GM19395 (cell line): ENCODE results near the gene MGLL.
"Not testable (repeated sequence)": the region's sequence is repeated elsewhere in the genome, so short reads cannot be mapped to it uniquely, and the experiment has no call there.

Experiments used
- ATAC-seq: cut with Tn5 transposase; IDR thresholded peaks from one replicate; pipeline ENCODE4 v1.9.1; 2021; ENCODE audit warnings: mild to moderate bottlenecking, moderate library complexity; ENCODE audit not compliant: unreplicated experiment

MGLL gene

DNA sequence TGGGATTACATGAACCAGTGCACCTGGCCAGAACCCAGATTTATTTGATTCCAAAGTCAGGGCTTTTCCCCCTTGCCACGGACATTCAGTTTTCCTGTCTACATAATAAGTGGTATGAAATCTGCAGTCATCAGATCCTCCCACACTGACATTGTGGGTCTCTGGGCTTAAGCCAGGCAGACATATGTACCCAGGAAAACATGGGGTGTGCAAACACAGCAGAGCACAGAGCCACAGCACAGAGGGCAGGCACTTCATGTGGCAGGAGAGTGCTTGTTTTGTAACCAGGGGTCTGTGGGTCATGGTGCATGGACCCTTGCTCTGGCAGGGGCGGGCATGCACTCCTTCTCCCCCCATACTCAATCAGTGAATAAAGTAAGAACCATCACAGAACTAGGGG, 155.6 kb downstream of the MGLL start:
- ATAC-seq, result no peak

DNA sequence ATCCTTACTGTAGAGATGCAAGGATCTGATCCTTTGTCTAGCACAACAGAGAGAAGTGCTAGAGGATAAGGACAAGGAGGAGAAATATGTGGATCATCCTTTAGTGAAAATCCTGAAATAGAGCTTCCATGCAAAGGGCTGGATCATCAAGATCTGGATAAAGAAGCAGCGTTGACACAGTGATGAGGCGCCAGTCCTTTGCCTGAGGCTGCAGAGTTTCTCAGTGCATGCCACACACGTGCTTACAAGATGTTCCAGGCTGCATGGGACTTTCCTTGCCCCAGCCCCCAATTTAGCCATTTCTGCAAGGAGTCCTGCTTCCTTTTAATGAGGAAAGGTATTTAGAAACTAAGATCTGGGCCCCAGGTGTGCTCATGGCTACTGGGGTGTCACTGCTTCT, 156.7 kb downstream of the MGLL start:
- no peak for ATAC-seq

DNA sequence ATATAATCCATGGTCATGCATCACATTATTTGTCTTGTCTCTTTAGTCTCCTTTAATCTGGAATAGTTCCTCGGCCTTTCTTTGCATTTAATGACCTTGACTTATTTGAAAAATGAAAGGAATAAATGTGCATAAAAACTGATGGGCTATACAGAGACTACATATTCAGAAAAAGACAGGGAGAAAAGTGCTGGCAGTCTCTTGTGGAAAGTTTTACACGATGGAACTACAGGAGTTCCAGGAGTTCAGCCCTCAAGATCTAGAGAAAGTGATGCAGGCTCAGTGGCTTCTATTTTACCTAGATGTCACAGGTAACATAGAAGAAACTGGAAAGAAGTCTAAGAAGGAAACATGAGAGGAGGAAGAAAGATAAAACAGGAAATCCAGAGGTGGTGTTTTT, 157.2 kb downstream of the MGLL start:
- ATAC-seq, result no peak

DNA sequence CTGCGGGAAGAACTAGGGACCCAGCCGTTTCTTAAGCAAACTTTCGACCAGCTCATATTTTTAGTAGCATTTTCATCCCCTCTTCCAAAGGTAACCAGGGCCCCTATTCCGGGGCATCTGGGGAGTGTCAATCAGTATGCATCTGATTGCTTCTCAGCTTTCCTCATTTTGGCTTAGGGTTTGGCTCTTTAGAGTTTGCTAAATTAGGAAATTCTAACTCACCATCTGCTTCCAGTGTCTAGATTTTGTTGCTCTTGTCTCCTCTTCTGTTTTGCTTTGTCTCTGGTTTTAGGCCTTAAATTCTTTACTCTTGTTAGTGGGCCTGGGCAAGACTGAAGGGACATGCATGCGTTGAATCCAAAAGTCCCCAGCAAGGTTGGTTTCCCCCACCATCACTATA, 159.2 kb downstream of the MGLL start:
- no peak for ATAC-seq

GRCh38 chr3:127662001-127662469, 160.3 kb downstream of the MGLL start:
- ATAC-seq, result no peak

DNA sequence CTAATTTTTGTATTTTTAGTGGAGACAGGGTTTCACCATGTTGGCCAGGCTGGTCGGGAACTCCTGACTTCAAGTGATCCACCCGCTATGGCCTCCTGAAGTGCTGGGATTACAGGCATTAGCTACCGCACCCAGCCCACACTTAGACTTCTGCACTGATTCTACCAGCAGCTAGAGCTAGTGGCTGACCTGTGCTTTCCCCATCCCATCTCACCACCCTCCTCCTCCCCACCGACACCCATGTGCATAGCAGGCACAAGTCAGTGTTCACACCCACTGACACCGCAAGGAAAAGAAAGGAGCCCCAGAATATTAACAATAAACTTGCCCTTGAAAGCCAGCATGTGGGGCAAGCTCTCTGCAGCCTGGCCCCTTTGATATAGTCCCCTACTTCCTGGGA, 160.7 kb downstream of the MGLL start:
- ATAC-seq, result no peak

GRCh38 chr3:127660621-127661251, 161.6 kb downstream of the MGLL start:
- no peak for ATAC-seq

DNA sequence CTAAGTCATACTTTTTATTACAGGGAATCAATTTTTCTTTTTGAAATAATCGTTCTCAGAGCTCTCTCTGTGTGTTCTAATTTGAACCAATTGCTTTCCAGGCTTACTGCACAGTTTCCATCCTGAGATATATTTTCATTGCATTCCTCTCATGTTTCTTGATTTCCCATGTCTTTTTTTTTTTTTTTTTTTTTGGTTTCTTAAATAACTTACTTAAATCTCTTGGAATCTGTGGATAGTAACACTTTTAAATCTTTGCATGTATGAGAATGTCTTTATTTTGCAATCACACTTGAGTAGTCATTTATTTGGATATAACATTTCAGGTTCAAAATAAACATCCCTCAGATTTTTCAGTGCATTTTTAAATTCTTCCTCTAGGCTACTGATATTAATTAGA, 164.1 kb downstream of the MGLL start:
- no peak for ATAC-seq

DNA sequence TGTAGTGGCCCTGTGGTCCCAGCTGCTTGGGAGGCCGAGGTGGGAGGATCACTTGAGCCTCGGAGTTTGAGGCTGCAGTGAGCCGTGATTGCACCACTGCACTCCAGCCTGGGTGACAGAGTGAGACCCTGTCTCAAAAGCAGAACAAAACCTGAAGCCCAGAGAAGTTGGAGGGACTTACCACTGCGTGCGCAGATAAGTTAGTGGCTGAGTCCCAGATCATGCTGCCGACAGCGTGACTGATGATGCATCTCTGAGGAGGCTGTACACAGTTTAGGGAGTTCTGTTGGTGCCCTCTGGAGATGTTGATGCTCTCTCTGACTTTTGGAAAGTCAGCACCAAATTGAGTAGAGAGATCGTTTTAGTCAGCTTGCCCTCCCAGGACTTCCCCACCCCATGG, 165.4 kb downstream of the MGLL start:
- no peak for ATAC-seq

- no peak for ATAC-seq
Measured at GRCh38 chr3:127655641-127656040, 166.7 kb downstream of the MGLL start.

DNA sequence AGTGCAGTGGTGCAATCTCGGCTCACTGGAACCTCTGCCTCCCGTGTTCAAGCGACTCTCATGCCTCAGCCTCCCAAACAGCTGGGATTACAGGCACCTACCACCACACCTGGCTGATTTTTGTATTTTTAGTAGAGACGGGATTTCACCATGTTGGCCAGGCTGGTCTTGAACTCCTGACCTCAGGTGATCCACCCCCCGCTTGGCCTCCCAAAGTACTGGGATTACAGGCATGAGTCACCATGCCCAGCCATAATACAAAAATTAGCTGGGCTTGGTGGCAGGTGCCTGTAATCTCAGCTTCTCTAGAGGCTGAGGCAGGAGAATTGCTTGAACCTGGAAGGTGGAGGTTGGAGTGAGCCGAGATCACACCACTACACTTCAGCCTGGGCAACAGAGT, 167.3 kb downstream of the MGLL start:
- not testable (repeated sequence) for ATAC-seq

DNA sequence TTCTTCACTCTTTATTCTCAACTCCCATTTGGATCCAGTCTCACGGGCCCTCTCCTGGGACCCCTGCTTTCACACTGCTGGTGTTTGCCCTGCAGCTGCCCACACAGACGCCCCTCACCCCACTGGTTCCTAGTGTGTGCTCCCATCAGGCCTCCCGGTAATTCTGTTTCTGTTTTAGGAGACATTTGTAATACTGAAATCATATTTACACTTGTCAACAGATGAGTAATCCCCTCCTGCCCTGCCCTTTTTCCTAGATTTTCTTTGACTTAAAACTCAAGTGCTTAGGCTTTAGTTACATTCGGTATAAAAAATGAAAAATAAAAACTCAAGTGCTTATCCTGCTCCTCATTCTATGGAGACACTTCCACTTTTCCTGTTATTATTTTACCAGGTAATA, 167.9 kb downstream of the MGLL start:
- no peak for ATAC-seq

DNA sequence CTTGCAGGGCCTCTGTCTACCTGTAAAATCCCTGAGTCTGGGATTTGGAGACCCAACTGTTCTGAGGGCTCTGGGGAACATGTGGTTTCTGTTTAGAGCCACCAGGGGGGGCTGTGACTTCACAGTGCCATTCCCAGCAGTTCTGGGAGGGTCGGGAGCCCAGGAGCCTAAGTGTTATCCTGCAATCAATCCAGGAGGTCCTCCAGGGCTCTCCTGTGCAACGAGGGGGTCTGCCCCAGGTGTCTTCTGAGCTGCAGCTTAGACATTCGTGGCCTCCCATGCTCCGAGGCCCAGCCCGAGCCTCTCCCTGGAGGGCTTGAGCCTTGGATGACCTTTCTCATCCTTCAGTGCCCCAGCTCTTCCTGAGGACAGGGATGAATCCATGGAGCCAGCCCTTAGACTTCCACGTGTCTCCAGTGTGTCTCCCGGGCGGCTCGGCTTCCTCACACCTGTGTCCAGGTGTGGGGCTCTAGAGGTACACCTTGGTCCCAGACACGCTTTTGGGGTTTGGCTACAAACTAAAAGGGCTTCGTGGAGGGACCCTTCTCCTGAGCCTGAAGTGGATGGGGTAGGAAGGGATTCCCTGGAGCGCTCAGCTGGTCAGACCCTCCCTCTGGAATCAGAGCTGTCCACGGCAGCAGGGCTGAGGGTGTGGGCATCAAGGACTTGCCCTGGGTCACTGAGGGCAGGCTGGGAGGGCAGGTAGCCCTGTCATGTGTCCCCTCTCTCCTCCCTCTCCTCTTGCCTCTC, 169.9 kb downstream of the MGLL start:
- no peak for ATAC-seq

DNA sequence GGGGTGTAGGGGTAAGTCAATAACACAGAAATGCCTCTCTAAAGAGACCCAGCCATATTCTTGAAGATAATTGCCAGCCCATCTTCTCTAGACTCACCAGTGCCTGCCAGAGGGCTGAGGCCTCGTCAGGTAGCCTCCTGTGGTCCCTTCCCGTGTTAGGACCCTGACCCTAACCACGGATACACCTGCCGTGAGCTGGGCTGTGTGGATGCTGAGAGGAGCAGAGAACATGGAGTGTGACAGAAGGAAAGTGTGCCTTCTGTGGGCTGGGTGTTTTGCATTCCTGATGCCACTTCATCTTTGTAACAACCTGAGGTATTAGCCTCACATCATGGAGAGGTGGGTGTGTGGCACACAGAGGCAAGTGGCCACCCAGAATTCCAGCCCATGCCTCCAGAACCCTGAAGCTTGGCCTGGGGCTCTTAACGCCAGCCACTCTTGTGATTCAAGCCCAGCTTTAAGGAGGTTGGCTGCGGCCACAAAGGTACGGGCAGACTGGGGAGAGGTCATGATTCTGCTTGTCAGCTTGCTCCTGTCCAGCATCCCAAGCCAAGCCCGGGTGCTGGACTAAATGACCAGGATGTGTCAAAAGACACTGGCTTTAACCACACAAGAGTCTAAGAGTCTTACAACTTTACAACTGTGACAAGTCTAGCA, 170.7 kb downstream of the MGLL start:
- no peak for ATAC-seq

- no peak for ATAC-seq
Measured at GRCh38 chr3:127650236-127650635, 172.1 kb downstream of the MGLL start.

- ATAC-seq, result no peak
Measured at GRCh38 chr3:127647845-127648204, 174.5 kb downstream of the MGLL start.

- no peak for ATAC-seq
Measured at GRCh38 chr3:127647166-127647844, 175.0 kb downstream of the MGLL start.

DNA sequence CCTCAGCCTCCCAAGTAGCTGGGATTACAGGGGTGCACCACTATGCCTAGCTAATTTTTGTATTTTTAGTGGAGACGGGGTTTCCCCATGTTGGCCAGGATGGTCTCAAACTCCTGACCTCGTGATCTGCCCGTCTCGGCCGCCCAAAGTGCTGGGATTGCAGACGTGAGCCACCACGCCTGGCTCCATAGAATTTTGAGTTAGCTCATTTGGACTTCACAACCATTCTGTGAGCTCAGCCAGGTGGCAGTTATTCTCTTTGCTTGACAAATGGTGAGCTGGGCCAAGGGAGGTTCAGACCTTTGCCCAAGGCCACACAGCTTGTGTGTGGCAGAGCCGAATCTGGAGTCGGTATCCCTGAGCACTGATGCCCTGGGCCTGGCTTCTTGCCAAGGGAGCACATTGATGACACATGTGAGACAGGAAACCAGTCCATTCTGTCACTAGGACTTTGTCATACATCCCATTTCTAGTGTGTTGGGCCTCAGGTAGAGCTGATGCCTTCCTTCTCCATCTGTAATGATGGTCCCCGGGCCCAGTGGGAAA, 175.7 kb downstream of the MGLL start:
- ATAC-seq, result no peak

DNA sequence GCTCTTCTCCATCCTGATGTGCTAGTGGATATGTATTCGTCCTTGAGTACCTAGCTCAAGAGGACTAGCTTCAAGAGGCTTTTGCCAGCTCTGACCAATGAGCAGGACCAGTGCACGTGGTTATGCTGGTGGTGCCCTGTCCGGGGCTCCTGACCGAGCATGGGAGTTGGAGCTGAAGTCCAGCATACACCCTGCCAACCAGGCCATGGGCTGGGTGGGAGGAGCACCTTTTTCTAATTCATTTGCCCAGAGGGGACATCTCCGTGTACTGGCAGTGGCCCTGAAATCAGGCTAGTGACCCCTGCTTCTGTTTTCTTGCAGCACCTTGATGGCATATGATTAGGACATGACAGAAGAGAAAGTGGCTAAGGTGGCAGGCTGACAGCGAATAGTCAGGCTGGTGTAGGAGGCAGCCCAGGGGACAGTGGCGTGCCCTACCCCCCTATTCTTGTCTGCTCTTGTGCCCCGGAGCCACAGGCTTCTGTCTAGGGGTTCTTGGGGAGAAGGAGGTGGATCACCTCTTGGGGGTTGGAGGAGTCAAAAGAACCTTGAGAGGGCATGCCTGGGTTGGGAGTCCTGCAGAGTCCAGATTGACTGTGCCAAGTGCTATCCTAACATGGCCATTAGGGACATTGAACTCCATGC, 176.8 kb downstream of the MGLL start:
- no peak for ATAC-seq

DNA sequence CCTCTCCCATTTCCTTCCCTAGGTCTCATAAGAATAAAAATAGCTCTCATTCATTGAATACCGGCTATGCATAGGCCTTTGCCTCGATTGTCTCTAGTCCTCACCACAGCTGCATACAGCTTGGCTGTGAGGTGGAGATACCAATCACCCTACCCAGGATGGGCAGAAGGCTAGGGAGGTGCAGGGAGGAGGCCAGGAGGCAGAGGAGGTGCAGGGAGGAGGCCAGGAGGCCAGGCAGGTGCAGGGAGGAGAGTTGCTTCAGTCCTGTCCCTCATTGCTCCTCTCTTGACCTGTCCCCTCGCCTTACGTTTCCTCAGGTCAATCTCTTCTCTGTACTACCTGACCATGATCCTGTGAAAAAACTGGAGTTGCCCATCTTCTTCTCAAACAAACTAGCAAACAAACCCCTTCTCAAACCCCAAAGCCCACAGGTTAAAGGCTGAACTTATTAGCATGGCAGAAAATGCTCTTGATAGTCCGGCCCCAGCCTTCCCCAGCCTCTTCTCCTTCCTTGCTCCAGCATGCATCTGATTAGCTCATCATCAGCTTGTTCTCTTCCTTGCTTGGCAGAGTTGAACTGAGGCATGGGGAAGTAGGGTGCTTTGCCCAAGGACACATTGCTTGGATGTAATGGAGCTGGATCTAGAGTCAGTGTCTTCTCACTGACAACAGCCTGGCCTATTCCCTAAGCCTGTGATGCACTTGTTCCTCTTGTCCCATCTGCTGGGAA, 177.5 kb downstream of the MGLL start:
- no peak for ATAC-seq
